SU-DHL-6 (cell line): ENCODE results near the gene IRX5.

ENCODE experiments used
- H2AFZ ChIP-seq: fragments of 200-600 bp; sonication (generic); 2 replicates; pipeline ENCODE4 v1.6.1; 2014; ENCODE audit warnings: low read depth, mild to moderate bottlenecking, moderate library complexity, mixed read lengths, antibody characterized with exemption, low read length; ENCODE audit not compliant: severe bottlenecking
- H3F3A ChIP-seq: fragments of 200-600 bp; shearing (Covaris generic); 2 replicates; pipeline ENCODE4 v1.6.0; 2016; ENCODE audit warnings: antibody characterized with exemption, mild to moderate bottlenecking; ENCODE audit not compliant: insufficient read depth
- H3K27ac ChIP-seq: fragments of 200-600 bp; sonication (generic); 2 replicates; pipeline ENCODE4 v1.5.1; 2016; ENCODE audit warnings: low read depth, mild to moderate bottlenecking, low read length, moderate library complexity, mixed read lengths
- H3K27me3 ChIP-seq: fragments of 200-600 bp; sonication (generic), shearing (Covaris generic); 2 replicates; pipeline ENCODE4 v1.6.0; 2014; ENCODE audit warnings: mild to moderate bottlenecking, low read length
- H3K36me3 ChIP-seq: fragments of 200-600 bp; sonication (generic); 2 replicates; pipeline ENCODE4 v1.6.1; 2014; ENCODE audit warnings: mild to moderate bottlenecking, low read length, mixed read lengths
- H3K4me2 ChIP-seq: fragments of 300-600, 200-600 bp; shearing (Covaris generic), sonication (generic); 2 replicates; pipeline ENCODE4 v1.6.0; 2014; ENCODE audit warnings: low read length, low read depth, mild to moderate bottlenecking; ENCODE audit not compliant: poor library complexity, severe bottlenecking
- H3K4me3 ChIP-seq: fragments of 200-600 bp; sonication (generic); 2 replicates; pipeline ENCODE4 v1.5.1; 2014; ENCODE audit warnings: antibody characterized with exemption, low read length, mild to moderate bottlenecking, mixed read lengths; ENCODE audit not compliant: insufficient read depth, poor library complexity, severe bottlenecking
- H3K79me2 ChIP-seq: fragments of 200-600 bp; sonication (generic); 2 replicates; pipeline ENCODE4 v1.6.1; 2014; ENCODE audit warnings: mild to moderate bottlenecking, low read length, moderate library complexity; ENCODE audit not compliant: insufficient read depth
- H3K9ac ChIP-seq: fragments of 200-600 bp; sonication (generic); 2 replicates; pipeline ENCODE4 v1.7.0; 2014; ENCODE audit warnings: mild to moderate bottlenecking, low read length
- H3K9me2 ChIP-seq: fragments of 200-600 bp; sonication (generic); replicated peaks from 2 replicates; pipeline ENCODE4 v1.6.1; 2014; ENCODE audit warnings: low read length; ENCODE audit not compliant: insufficient read depth
- H3K9me3 ChIP-seq: fragments of 200-600 bp; sonication (generic); 2 replicates; pipeline ENCODE4 v1.6.1; 2014; ENCODE audit warnings: low read length, mixed read lengths; ENCODE audit not compliant: insufficient read depth
- H4K20me1 ChIP-seq: fragments of 200-600 bp; sonication (generic); 2 replicates; pipeline ENCODE4 v1.6.1; 2014; ENCODE audit warnings: low read depth, mild to moderate bottlenecking, antibody characterized with exemption, low read length, moderate library complexity, mixed read lengths
- EZH2phosphoT487 ChIP-seq: fragments of 200-600 bp; sonication (generic), shearing (Covaris generic); conservative IDR thresholded peaks from 2 replicates; pipeline ENCODE4 v1.6.1; 2018; ENCODE audit warnings: mild to moderate bottlenecking, antibody characterized with exemption, low read length, moderate library complexity, mixed read lengths
- TF ChIP-seq, protein P1 (sequence below): fragments of 200-600 bp; sonication (generic); IDR thresholded peaks from one replicate; pipeline ENCODE4 v1.5.1; 2017; ENCODE audit warnings: antibody characterized with exemption, mild to moderate bottlenecking, low read length, moderate library complexity; ENCODE audit not compliant: insufficient read depth, poor library complexity, severe bottlenecking

Gene IRX5

DNA sequence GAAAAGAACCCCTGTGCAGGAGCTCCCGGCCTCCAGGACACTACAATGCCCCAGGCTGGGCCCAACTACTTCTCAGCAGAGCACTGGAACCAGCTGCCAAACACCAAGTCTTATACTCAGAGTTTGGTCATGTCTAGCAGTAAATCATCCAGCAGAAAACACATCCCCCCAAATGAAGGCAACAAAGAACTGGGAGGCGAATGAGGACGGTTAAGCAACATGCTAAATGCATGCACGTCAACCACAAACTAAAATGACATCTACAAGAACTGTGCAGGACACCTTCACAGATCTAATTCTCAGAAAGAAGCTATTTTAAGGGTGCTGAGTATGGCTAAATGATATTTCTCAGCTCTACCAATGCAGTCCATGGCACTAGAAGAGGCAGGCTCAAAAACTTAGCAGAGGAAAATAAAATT lies 7.6 kb upstream of the IRX5 start:
- TF ChIP-seq EZH2phosphoT487 = no peak
- TF ChIP-seq, protein P1, sequence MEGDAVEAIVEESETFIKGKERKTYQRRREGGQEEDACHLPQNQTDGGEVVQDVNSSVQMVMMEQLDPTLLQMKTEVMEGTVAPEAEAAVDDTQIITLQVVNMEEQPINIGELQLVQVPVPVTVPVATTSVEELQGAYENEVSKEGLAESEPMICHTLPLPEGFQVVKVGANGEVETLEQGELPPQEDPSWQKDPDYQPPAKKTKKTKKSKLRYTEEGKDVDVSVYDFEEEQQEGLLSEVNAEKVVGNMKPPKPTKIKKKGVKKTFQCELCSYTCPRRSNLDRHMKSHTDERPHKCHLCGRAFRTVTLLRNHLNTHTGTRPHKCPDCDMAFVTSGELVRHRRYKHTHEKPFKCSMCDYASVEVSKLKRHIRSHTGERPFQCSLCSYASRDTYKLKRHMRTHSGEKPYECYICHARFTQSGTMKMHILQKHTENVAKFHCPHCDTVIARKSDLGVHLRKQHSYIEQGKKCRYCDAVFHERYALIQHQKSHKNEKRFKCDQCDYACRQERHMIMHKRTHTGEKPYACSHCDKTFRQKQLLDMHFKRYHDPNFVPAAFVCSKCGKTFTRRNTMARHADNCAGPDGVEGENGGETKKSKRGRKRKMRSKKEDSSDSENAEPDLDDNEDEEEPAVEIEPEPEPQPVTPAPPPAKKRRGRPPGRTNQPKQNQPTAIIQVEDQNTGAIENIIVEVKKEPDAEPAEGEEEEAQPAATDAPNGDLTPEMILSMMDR = no peak
- Histone ChIP-seq H4K20me1 (no peaks in the 10 kb centered on the region; the same call in 1 of the 2 replicates), H3K9me2 (no peaks in the 10 kb centered on the region), H3K79me2 (no peaks in the 10 kb centered on the region), H2AFZ (no peak overlapping the region), H3K27me3 (no peaks in the 10 kb centered on the region), H3K4me3 (no peak overlapping the region), H3K4me2 (no peak overlapping the region), H3K9ac (no peak overlapping the region), H3F3A (no peaks in the 10 kb centered on the region), H3K36me3 (no peaks in the 10 kb centered on the region), H3K27ac (no peak overlapping the region), H3K9me3 (no peaks in the 10 kb centered on the region)

DNA sequence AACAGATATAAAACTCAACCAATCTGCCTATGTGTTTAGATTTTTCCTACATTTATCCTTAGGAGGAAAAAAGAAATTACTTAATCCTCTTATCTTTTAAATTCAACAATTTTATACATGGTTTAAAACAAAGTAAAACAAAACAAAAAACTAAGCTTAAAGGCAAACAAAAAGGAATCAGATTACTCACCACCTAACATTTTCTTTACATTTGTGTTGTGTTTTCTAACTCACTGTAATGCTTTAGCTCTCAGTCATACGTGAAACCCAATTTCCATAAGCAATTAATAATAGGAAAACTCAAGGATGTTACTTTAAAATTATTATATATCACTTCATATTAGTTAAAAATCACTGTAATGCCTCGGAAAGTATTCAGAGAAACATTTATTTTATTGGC lies 6.7 kb upstream of the IRX5 start:
- Histone ChIP-seq H3K79me2 (no peaks in the 10 kb centered on the region), H4K20me1 (no peaks in the 10 kb centered on the region; the same call in 1 of the 2 replicates), H3K4me3 (no peak overlapping the region), H2AFZ (no peak overlapping the region), H3K9me2 (no peaks in the 10 kb centered on the region), H3K9ac (no peak overlapping the region), H3K9me3 (no peaks in the 10 kb centered on the region), H3K27me3 (no peaks in the 10 kb centered on the region), H3K27ac (no peak overlapping the region), H3F3A (no peaks in the 10 kb centered on the region), H3K4me2 (no peak overlapping the region), H3K36me3 (no peaks in the 10 kb centered on the region)
- no peak for TF ChIP-seq EZH2phosphoT487
- TF ChIP-seq, protein P1 = no peak

DNA sequence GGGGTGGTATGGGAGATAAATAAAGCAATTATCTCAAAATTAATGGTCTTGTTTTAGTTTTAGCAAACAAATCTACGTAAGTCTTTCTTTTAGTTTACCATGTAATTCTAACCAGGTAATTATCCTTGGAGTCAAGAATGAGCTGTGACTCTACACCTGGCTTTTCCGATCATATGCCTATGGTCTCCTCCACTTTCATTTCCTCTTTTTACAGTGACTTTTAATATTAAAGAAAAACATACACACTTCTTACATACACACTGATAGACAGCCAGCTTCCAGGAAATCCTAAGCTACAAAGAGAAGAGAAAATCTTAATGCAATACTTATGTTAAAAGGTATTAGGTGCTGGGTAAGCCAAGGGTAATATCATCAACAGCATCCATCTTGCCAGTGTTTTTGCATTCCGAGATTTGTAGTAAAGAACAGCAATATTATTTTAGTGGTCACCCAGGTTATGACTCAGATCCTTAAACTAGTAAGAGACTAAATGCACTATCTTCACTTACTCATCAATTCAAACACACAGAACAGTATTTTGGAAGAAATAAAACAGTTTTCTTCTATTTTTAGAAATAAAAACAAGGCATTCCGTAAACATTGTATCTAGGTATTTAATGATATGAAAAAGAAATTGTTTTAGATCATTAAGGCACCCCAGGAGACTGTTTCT lies 4.4 kb upstream of the IRX5 start:
- H3F3A ChIP-seq = no peaks in the 10 kb centered on the region
- H3K27me3 ChIP-seq = no peaks in the 10 kb centered on the region
- no peak overlapping the region for H3K4me2 ChIP-seq
- H3K27ac ChIP-seq = no peak overlapping the region
- H2AFZ ChIP-seq = no peak overlapping the region
- no peak overlapping the region for H3K4me3 ChIP-seq
- no peaks in the 10 kb centered on the region for H4K20me1 ChIP-seq
- TF ChIP-seq, protein P1 = no peak
- TF ChIP-seq EZH2phosphoT487 = no peak
- no peak overlapping the region for H3K9ac ChIP-seq
- no peaks in the 10 kb centered on the region for H3K36me3 ChIP-seq
- H3K79me2 ChIP-seq = no peaks in the 10 kb centered on the region
- H3K9me3 ChIP-seq = no peaks in the 10 kb centered on the region
- no peaks in the 10 kb centered on the region for H3K9me2 ChIP-seq
